GM12878 (cell line): ENCODE measurements around the gene KIR2DL3. TPM values are rescaled to one million over a fixed set of nuclear protein-coding genes. Genes with fewer than 3 reads are reported as not detected.

Source experiments
- ATAC-seq: fragments of 200-7000 bp; cut with Tn5 transposase; 3 replicates; pipeline ENCODE4 v1.9.1; 2020; ENCODE audit warnings: mild to moderate bottlenecking, moderate library complexity
- BruUV-seq: library from RNA; stranded (reverse); fragments of 400-500 nt; replicated peaks from 2 replicates; lab custom pipeline; 2021; lab: Mats Ljungman, UMichigan
- CTCF ChIA-PET: fragments of 300-600 bp; sonication (Branson Sonifier 250); formaldehyde crosslinking; extraction: SDS; loops from one replicate; lab custom pipeline; 2021; ENCODE audit warnings: inconsistent platforms; lab: Yijun Ruan, JAX
- POLR2A ChIA-PET: fragments of 350-600 bp; formaldehyde crosslinking; extraction: SDS; loops from one replicate; lab custom pipeline; 2021; ENCODE audit warnings: inconsistent platforms; lab: Charles Lee
- RAD21 ChIA-PET: fragments of 300-600 bp; sonication (Branson Sonifier 250); formaldehyde crosslinking; loops from one replicate; lab custom pipeline; 2023; ENCODE audit warnings: antibody characterized with exemption; ENCODE audit not compliant: unreplicated experiment; lab: Charles Lee
- SMC1A ChIA-PET: fragments of 300-600 bp; sonication (Branson Sonifier 250); formaldehyde crosslinking; loops from one replicate; lab custom pipeline; 2023; ENCODE audit not compliant: unreplicated experiment, uncharacterized antibody; lab: Charles Lee
- DNase-seq: peaks from one replicate; pipeline ENCODE4 v3.0.0-alpha.2; 2011; ENCODE audit warnings: low read depth, low spot score
- FAIRE-seq: peaks from 3 replicates; lab custom pipeline; 2011; peaks lifted over from hg19 to GRCh38; lab: Jason Lieb, UNC
- H2AFZ ChIP-seq: 2 replicates; pipeline ENCODE4 v1.6.0; 2011; ENCODE audit warnings: low read depth, low read length, control low read depth; ENCODE audit not compliant: control insufficient read depth
- H3K27ac ChIP-seq: 2 replicates; pipeline ENCODE4 v1.5.1; 2011; ENCODE audit warnings: control low read depth; ENCODE audit not compliant: control insufficient read depth, insufficient read depth
- H3K27me3 ChIP-seq, 2 experiments: replicated peaks in 1 of 2; 2 replicates each; pipeline versions ENCODE4 v1.6.0 to v1.6.1; 2011; ENCODE audit warnings: low read length in 1 of 2; ENCODE audit not compliant: control insufficient read depth in 2 of 2, insufficient read depth in 2 of 2
- H3K36me3 ChIP-seq, 2 experiments: 2 replicates each; pipeline ENCODE4 v1.5.1; 2011; ENCODE audit warnings: low read length in 1 of 2; ENCODE audit not compliant: control insufficient read depth in 2 of 2, insufficient read depth in 2 of 2
- H3K4me1 ChIP-seq: 2 replicates; pipeline ENCODE4 v1.6.1; 2011; ENCODE audit warnings: mild to moderate bottlenecking, low read length, moderate library complexity, mixed read lengths; ENCODE audit not compliant: control insufficient read depth, insufficient read depth
- H3K4me2 ChIP-seq: 2 replicates; pipeline ENCODE4 v1.6.0; 2011; ENCODE audit warnings: control low read depth; ENCODE audit not compliant: control insufficient read depth, insufficient read depth
- H3K4me3 ChIP-seq: fragments of 200-600 bp; sonication (generic); 2 replicates; pipeline ENCODE4 v1.5.1; 2016
- H3K79me2 ChIP-seq: 2 replicates; pipeline ENCODE4 v1.6.0; 2011; ENCODE audit warnings: low read length; ENCODE audit not compliant: control insufficient read depth, insufficient read depth
- H3K9ac ChIP-seq: 2 replicates; pipeline ENCODE4 v1.8.0; 2011; ENCODE audit warnings: low read length, control low read depth, mixed read lengths; ENCODE audit not compliant: control insufficient read depth, insufficient read depth
- H3K9me3 ChIP-seq: replicated peaks from 3 replicates; pipeline ENCODE4 v1.5.1; 2011; ENCODE audit warnings: mild to moderate bottlenecking, low read length; ENCODE audit not compliant: control insufficient read depth, insufficient read depth
- H4K20me1 ChIP-seq: 2 replicates; pipeline ENCODE4 v1.6.0; 2011; ENCODE audit not compliant: control insufficient read depth, insufficient read depth
- ATF7 ChIP-seq: fragments of 450-650 bp; IDR thresholded peaks from 2 replicates; pipeline ENCODE4 v1.6.1; 2016; ENCODE audit warnings: low read depth, mild to moderate bottlenecking
- BCL11A ChIP-seq: IDR thresholded peaks from 2 replicates; pipeline ENCODE4 v1.6.1; 2011; ENCODE audit warnings: low read depth, low read length
- IKZF2 ChIP-seq, 2 experiments: fragments of 450-650 bp; IDR thresholded peaks; 2 replicates each; pipeline ENCODE4 v1.6.1; 2017; ENCODE audit warnings: mild to moderate bottlenecking in 2 of 2, moderate library complexity in 2 of 2
- JUND ChIP-seq: IDR thresholded peaks from 2 replicates; pipeline ENCODE4 v1.6.1; 2012; ENCODE audit warnings: low read depth, mild to moderate bottlenecking, low read length, improper control_type of control experiment, moderate library complexity
- NR2C2 ChIP-seq: IDR thresholded peaks from 2 replicates; pipeline ENCODE4 v1.6.1; 2011; ENCODE audit warnings: borderline replicate concordance, low read depth; ENCODE audit not compliant: control insufficient read depth, insufficient read length
- RELA ChIP-seq: fragments of 450-650 bp; IDR thresholded peaks from 2 replicates; pipeline ENCODE4 v1.8.0; 2014; ENCODE audit warnings: borderline replicate concordance; ENCODE audit not compliant: partially characterized antibody
- SMC3 ChIP-seq: IDR thresholded peaks from 2 replicates; pipeline ENCODE4 v1.6.1; 2011; ENCODE audit warnings: low read length, improper control_type of control experiment, borderline replicate concordance
- SREBF1 ChIP-seq: IDR thresholded peaks from 2 replicates; pipeline ENCODE4 v1.6.1; 2012; ENCODE audit warnings: mild to moderate bottlenecking, low read length
- TARDBP ChIP-seq: IDR thresholded peaks from 2 replicates; pipeline ENCODE4 v1.6.1; 2016; ENCODE audit warnings: borderline replicate concordance
- TCF12 ChIP-seq: IDR thresholded peaks from 2 replicates; pipeline ENCODE4 v1.6.1; 2011; ENCODE audit warnings: low read depth, mild to moderate bottlenecking, low read length
- ZBED1 ChIP-seq: IDR thresholded peaks from 2 replicates; pipeline ENCODE4 v1.6.1; 2016; ENCODE audit warnings: borderline replicate concordance
- ZNF207 ChIP-seq: fragments of 450-650 bp; IDR thresholded peaks from 2 replicates; pipeline ENCODE4 v1.6.1; 2014; ENCODE audit warnings: antibody characterized with exemption, mild to moderate bottlenecking, borderline replicate concordance
- WGBS: methylation state at CpG from one replicate; pipeline ENCODE4 v1.1.6; 2016; ENCODE audit warnings: low lambda C conversion rate; ENCODE audit not compliant: insufficient replicate concordance, insufficient coverage; ENCODE audit errors: missing lambda C conversion rate; 5-methylcytosine and 5-hydroxymethylcytosine counted together
- in situ Hi-C: fragments of 300-500 bp; cut with MboI; formaldehyde crosslinking; loops from 9 replicates; pipeline ENCODE4 v1.14.3; 2018; ENCODE audit warnings: mixed read lengths
- intact Hi-C: fragments of 100-400 bp; cut with micrococcal nuclease; formaldehyde crosslinking; loops from one replicate; pipeline ENCODE4 v1.14.2; 2022; ENCODE audit not compliant: unreplicated experiment
- polyA plus RNA-seq, 11 experiments: library from polyadenylated mRNA; depleted of rRNA in 4 of 11; unstranded in 6 of 11; stranded (reverse) in 5 of 11; fragments of >200 nt; fragmentation: Nextera tagmentation in 4 of 11; fragmentation: Illumina TruSeq in 1 of 11; extraction: Ambion mirVana in 4 of 11; extraction: Trizol in 1 of 11; gene quantifications; 1 replicate in 1 of 11; 2 replicates in 10 of 11; pipeline versions ENCODE4 v1.2.1 to v1.2.3, GENCODE V29; 2011 to 2016; ENCODE audit warnings: inconsistent platforms in 2 of 11, missing spikeins in 2 of 11, low read depth in 1 of 11
- total RNA-seq, 4 experiments: library from RNA; depleted of rRNA in 3 of 4; stranded (reverse); fragments of >200 nt in 3 of 4; fragmentation: Illumina TruSeq in 1 of 4; extraction: Trizol in 1 of 4; gene quantifications; 2 replicates each; pipeline versions ENCODE4 v1.2.1 to v1.2.3, GENCODE V29; 2013 to 2021
- TF ChIP-seq, protein P1 (sequence below): IDR thresholded peaks from 2 replicates; pipeline ENCODE4 v1.6.1; 2011; ENCODE audit warnings: borderline replicate concordance, low read depth, mild to moderate bottlenecking, moderate library complexity, mixed read lengths, low read length; ENCODE audit not compliant: insufficient read depth; ENCODE audit errors: extremely low read length

KIR2DL3 gene
- total and polyA plus RNA-seq, 10 of the 15 experiments (the other 5 are each of a cell fraction or from before 2014, with no cell fraction given) = 0.45 TPM; not detected in 9

DNA sequence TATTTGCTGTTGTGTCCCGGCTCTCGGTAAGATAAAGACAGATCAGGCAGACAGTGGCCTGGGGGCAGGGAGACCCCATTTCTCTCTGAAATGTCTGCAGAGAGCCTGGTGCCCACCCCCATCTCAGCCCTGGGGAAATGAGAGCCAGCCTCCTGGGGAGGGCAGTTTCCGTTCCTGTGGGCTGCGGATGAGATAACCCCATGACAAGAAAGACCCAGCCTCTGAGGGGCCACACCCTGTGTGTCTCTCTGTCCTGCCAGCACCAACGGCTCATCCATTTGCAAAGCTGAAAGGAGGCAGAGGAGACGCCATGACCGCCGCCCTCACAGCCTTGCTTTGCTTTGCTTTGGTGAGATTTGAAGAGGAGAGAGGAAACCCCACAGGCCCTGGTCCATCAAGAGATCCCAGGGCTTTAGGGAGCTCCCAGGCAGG is 42.2 kb upstream of the KIR2DL3 start:
- 28% methylated on average over 8 of the region's 8 CpGs for WGBS
- Histone ChIP-seq H3K27ac (no peak overlapping the region), H4K20me1 (no peaks in the 10 kb centered on the region), H3K27me3 (no peaks in the 10 kb centered on the region), H3K36me3 (no peaks in the 10 kb centered on the region), H3K9me3 (no peaks in the 10 kb centered on the region), H3K4me1 (no peaks in the 10 kb centered on the region), H3K4me3 (no peak overlapping the region), H2AFZ (no peak overlapping the region), H3K79me2 (no peaks in the 10 kb centered on the region), H3K9ac (no peak overlapping the region), H3K4me2 (no peak overlapping the region)
- intact Hi-C loops (no loop called here), in situ Hi-C loops (no loop called here)
- TF ChIP-seq JUND (no peak), SMC3 (no peak), TARDBP (no peak), IKZF2 (IDR thresholded peaks at IDR 0.05) (no peak), RELA (no peak), ZNF207 (no peak), ATF7 (no peak), NR2C2 (no peak), TCF12 (no peak), BCL11A (no peak), ZBED1 (no peak), SREBF1 (no peak)
- TF ChIP-seq, protein P1, sequence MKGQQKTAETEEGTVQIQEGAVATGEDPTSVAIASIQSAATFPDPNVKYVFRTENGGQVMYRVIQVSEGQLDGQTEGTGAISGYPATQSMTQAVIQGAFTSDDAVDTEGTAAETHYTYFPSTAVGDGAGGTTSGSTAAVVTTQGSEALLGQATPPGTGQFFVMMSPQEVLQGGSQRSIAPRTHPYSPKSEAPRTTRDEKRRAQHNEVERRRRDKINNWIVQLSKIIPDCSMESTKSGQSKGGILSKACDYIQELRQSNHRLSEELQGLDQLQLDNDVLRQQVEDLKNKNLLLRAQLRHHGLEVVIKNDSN = no peak
- ATAC-seq (no peak), DNase-seq (no peak), FAIRE-seq (no peak)
- POLR2A ChIA-PET = no interaction called here
- CTCF ChIA-PET = no interaction called here
- SMC1A ChIA-PET = interaction anchor here (0.6 kb wide), 1 partner anchor 11 kb away, joined by 3 read pairs; no protein-coding TSS in a partner anchor
- no TSS peak for BruUV-seq
- RAD21 ChIA-PET = no interaction called here
